ENCODE results near the gene GLTP. TPM values are rescaled to one million over a fixed set of nuclear protein-coding genes. Genes with fewer than 3 reads are reported as not detected.

Gene GLTP
- total RNA-seq, 4 donors from 2014 or later, result 18.3 to 34.0 (median 22.4) TPM

- ATAC-seq (no peak), DNase-seq (no peak)
- Histone ChIP-seq H3K27ac (no peak overlapping the region), H3K27me3 (no peaks in the 10 kb centered on the region), H3K36me3 (no peaks in the 10 kb centered on the region), H3K4me3 (no peak overlapping the region), H3K4me1 (no peaks in the 10 kb centered on the region), H3K9me3 (no peaks in the 10 kb centered on the region)
- in situ Hi-C loops (cut with MboI; ENCODE audit: low sequenced_read_pairs in 4 of 4) (loop anchor here in 1 of 4 donors (10.0 kb wide), 1 partner anchor 67 kb away; no protein-coding TSS in a partner anchor), intact Hi-C loops (cut with DNase I; ENCODE audit: low total_unique reads) (no loop called here)
- TF ChIP-seq CTCF (IDR thresholded peaks at IDR 0.05 in 4 of 5, conservative IDR thresholded peaks at IDR 0.05 in 1 of 5) (no peak), POLR2A (IDR thresholded peaks at IDR 0.05) (no peak)
Measured at GRCh38 chr12:109871668-109872314, 8.6 kb downstream of the GLTP start.

GRCh38 chr12:109870648-109871047, 9.7 kb downstream of the GLTP start:
- Histone ChIP-seq H3K27ac (no peak overlapping the region), H3K9me3 (no peaks in the 10 kb centered on the region), H3K36me3 (no peaks in the 10 kb centered on the region), H3K27me3 (no peaks in the 10 kb centered on the region), H3K4me1 (no peaks in the 10 kb centered on the region), H3K4me3 (no peak overlapping the region)
- intact Hi-C loops (cut with DNase I; ENCODE audit: low total_unique reads), result no loop called here
- in situ Hi-C loops (cut with MboI; ENCODE audit: low sequenced_read_pairs in 4 of 4), result loop anchor here in 1 of 4 donors (10.0 kb wide), 1 partner anchor 66 kb away; no protein-coding TSS in a partner anchor
- DNase-seq (no peak), ATAC-seq (no peak)
- TF ChIP-seq POLR2A (IDR thresholded peaks at IDR 0.05) (no peak), CTCF (IDR thresholded peaks at IDR 0.05 in 4 of 5, conservative IDR thresholded peaks at IDR 0.05 in 1 of 5) (no peak)

- peaks cover 0 to 10% of the 10 kb centered on the region in 2 donors for H3K4me1 ChIP-seq
- H3K27ac ChIP-seq, result no peak overlapping the region
- no peaks in the 10 kb centered on the region for H3K36me3 ChIP-seq
- no peak for DNase-seq
- no peaks in the 10 kb centered on the region for H3K27me3 ChIP-seq
- H3K9me3 ChIP-seq, result no peaks in the 10 kb centered on the region
- TF ChIP-seq CTCF (IDR thresholded peaks at IDR 0.05 in 4 of 5, conservative IDR thresholded peaks at IDR 0.05 in 1 of 5) (no peak), POLR2A (IDR thresholded peaks at IDR 0.05) (no peak)
- intact Hi-C loops (cut with DNase I; ENCODE audit: low total_unique reads) (no loop called here), in situ Hi-C loops (cut with MboI; ENCODE audit: low sequenced_read_pairs in 4 of 4) (no loop called here)
- no peak overlapping the region for H3K4me3 ChIP-seq
- ATAC-seq, result no peak
Measured at GRCh38 chr12:109868182-109869051, 11.9 kb downstream of the GLTP start.

- DNase-seq (no peak), ATAC-seq (no peak)
- intact Hi-C loops (cut with DNase I; ENCODE audit: low total_unique reads), result no loop called here
- in situ Hi-C loops (cut with MboI; ENCODE audit: low sequenced_read_pairs in 4 of 4), result no loop called here
- Histone ChIP-seq H3K9me3 (no peaks in the 10 kb centered on the region), H3K36me3 (no peaks in the 10 kb centered on the region), H3K4me1 (peaks cover 0 to 10% of the 10 kb centered on the region in 2 donors), H3K4me3 (no peak overlapping the region), H3K27me3 (no peaks in the 10 kb centered on the region), H3K27ac (no peak overlapping the region)
- TF ChIP-seq POLR2A (IDR thresholded peaks at IDR 0.05) (no peak), CTCF (IDR thresholded peaks at IDR 0.05 in 4 of 5, conservative IDR thresholded peaks at IDR 0.05 in 1 of 5) (no peak)
Measured at GRCh38 chr12:109864916-109865315, 15.4 kb downstream of the GLTP start.
